K562 (cell line): ENCODE data around the gene BRAF. TPM values are rescaled to one million over a fixed set of nuclear protein-coding genes. Genes with fewer than 3 reads are reported as not detected.

Source experiments
- ATAC-seq: fragments of 200-7000 bp; cut with Tn5 transposase; 3 replicates; pipeline ENCODE4 v1.9.1; 2020; ENCODE audit warnings: moderate library complexity
- BruUV-seq: library from RNA; stranded (reverse); fragments of 400-500 nt; replicated peaks from 2 replicates; lab custom pipeline; 2021; lab: Mats Ljungman, UMichigan
- CTCF ChIA-PET: fragments of 300-600 bp; formaldehyde crosslinking; extraction: SDS; loops from one replicate; lab custom pipeline; 2021; ENCODE audit warnings: low intra/inter-chr PET ratio; lab: Yijun Ruan, JAX
- POLR2A ChIA-PET: fragments of 300-600, 350-650 bp; sonication (Branson Sonifier 250); formaldehyde crosslinking; extraction: SDS; loops from one replicate; lab custom pipeline; 2021; ENCODE audit warnings: antibody characterized with exemption, inconsistent platforms; lab: Yijun Ruan, JAX
- DNase-seq, 4 experiments: peaks; one replicate each; pipeline versions ENCODE4 v3.0.0 to v3.0.0-alpha.2; 2011 to 2018; ENCODE audit warnings: low spot score in 3 of 4, mixed read lengths in 3 of 4; ENCODE audit errors: extremely low read depth in 1 of 4
- FAIRE-seq: peaks from 2 replicates; lab custom pipeline; 2011; peaks lifted over from hg19 to GRCh38; lab: Jason Lieb, UNC
- H2AFZ ChIP-seq: 2 replicates; pipeline ENCODE4 v1.6.0; 2011; ENCODE audit warnings: low read depth, low read length, control low read depth, inconsistent platforms
- H3K27ac ChIP-seq: fragments of 200-600 bp; 3 replicates; pipeline ENCODE4 v1.8.0; 2011; ENCODE audit warnings: low read depth, mild to moderate bottlenecking, control low read depth, inconsistent platforms, low read length, moderate library complexity, mixed read lengths; ENCODE audit errors: extremely low read depth
- H3K27me3 ChIP-seq, 2 experiments: fragments of 300-600 bp in 1 of 2; 2 replicates in 1 of 2; 3 replicates in 1 of 2; pipeline versions ENCODE4 v1.6.0 to v1.8.0; 2011; ENCODE audit warnings: inconsistent platforms in 2 of 2, low read length in 2 of 2, mild to moderate bottlenecking in 1 of 2, mixed read lengths in 1 of 2, moderate library complexity in 1 of 2; ENCODE audit not compliant: control insufficient read depth in 2 of 2, insufficient read depth in 2 of 2
- H3K36me3 ChIP-seq: fragments of 300-600 bp; 3 replicates; pipeline ENCODE4 v1.8.0; 2011; ENCODE audit warnings: mild to moderate bottlenecking, low read length, inconsistent platforms; ENCODE audit not compliant: control insufficient read depth, insufficient read depth
- H3K4me1 ChIP-seq, 2 experiments: fragments of 200-600 bp in 1 of 2; replicated peaks in 1 of 2; 2 replicates in 1 of 2; 3 replicates in 1 of 2; pipeline versions ENCODE4 v1.5.1 to v1.8.0; 2011; ENCODE audit warnings: inconsistent platforms in 2 of 2, low read length in 2 of 2, mild to moderate bottlenecking in 1 of 2, mixed read lengths in 1 of 2, moderate library complexity in 1 of 2; ENCODE audit not compliant: control insufficient read depth in 2 of 2, insufficient read depth in 2 of 2
- H3K4me2 ChIP-seq: 2 replicates; pipeline ENCODE4 v1.6.1; 2011; ENCODE audit warnings: low read length, control low read depth, inconsistent platforms, mixed read lengths; ENCODE audit not compliant: insufficient read depth
- H3K4me3 ChIP-seq: fragments of 200-600 bp; sonication (generic), shearing (Covaris generic); 2 replicates; pipeline ENCODE4 v1.5.1; 2016; ENCODE audit warnings: control low read depth, inconsistent platforms
- H3K79me2 ChIP-seq: fragments of 200-600 bp; 3 replicates; pipeline ENCODE4 v1.8.0; 2011; ENCODE audit warnings: low read length, inconsistent platforms; ENCODE audit not compliant: control insufficient read depth, insufficient read depth
- H3K9ac ChIP-seq, 2 experiments: 2 replicates each; pipeline versions ENCODE4 v1.6.0 to v1.6.1; 2011; ENCODE audit warnings: low read depth in 2 of 2, low read length in 2 of 2, control low read depth in 1 of 2, inconsistent platforms in 1 of 2, mild to moderate bottlenecking in 1 of 2, mixed read lengths in 1 of 2; ENCODE audit not compliant: insufficient read depth in 1 of 2
- H3K9me1 ChIP-seq: one replicate; pipeline ENCODE4 v1.6.0; 2011; ENCODE audit warnings: inconsistent platforms, mild to moderate bottlenecking, low read length, moderate library complexity; ENCODE audit not compliant: control insufficient read depth, insufficient read depth
- H3K9me3 ChIP-seq: replicated peaks from 2 replicates; pipeline ENCODE4 v1.5.1; 2011; ENCODE audit warnings: low read depth, low read length, inconsistent platforms; ENCODE audit not compliant: control insufficient read depth, insufficient read depth
- H4K20me1 ChIP-seq: replicated peaks from 2 replicates; pipeline ENCODE4 v1.6.1; 2011; ENCODE audit warnings: low read length, inconsistent platforms, mixed read lengths; ENCODE audit not compliant: control insufficient read depth, insufficient read depth
- BCLAF1 ChIP-seq, 2 experiments: fragments of 450-650 bp in 1 of 2; IDR thresholded peaks; 2 replicates each; pipeline ENCODE4 v1.6.1; 2011 to 2017; ENCODE audit warnings: low read depth in 2 of 2, antibody characterized with exemption in 1 of 2, borderline replicate concordance in 1 of 2, low read length in 1 of 2, mild to moderate bottlenecking in 1 of 2, mixed read lengths in 1 of 2; ENCODE audit not compliant: control insufficient read depth in 1 of 2
- E2F6 ChIP-seq, 2 experiments: IDR thresholded peaks; 2 replicates each; pipeline ENCODE4 v1.6.1; 2011; ENCODE audit warnings: borderline replicate concordance in 1 of 2, control low read depth in 1 of 2, low read depth in 1 of 2, low read length in 1 of 2, mild to moderate bottlenecking in 1 of 2, mixed read lengths in 1 of 2, moderate library complexity in 1 of 2; ENCODE audit not compliant: insufficient read depth in 1 of 2, insufficient read length in 1 of 2, poor library complexity in 1 of 2, severe bottlenecking in 1 of 2; ENCODE audit errors: extremely low read depth in 1 of 2
- ERF ChIP-seq: fragments of 450-650 bp; formaldehyde crosslinking; IDR thresholded peaks from 2 replicates; pipeline ENCODE4 v1.4.0; 2020; ENCODE audit warnings: mild to moderate bottlenecking, mixed read lengths
- FIP1L1 ChIP-seq: fragments of 200-400 bp; formaldehyde crosslinking; IDR thresholded peaks from 2 replicates; pipeline ENCODE4 v1.6.1; 2018; ENCODE audit warnings: mild to moderate bottlenecking, low read depth, low read length; ENCODE audit not compliant: poor library complexity, severe bottlenecking
- KDM4B ChIP-seq, 2 experiments: fragments of 450-650 bp in 1 of 2; sonication (generic) in 1 of 2; IDR thresholded peaks; 2 replicates each; pipeline ENCODE4 v1.6.1; 2016 to 2017; ENCODE audit warnings: borderline replicate concordance in 2 of 2, antibody characterized with exemption in 1 of 2, low read depth in 1 of 2, mild to moderate bottlenecking in 1 of 2
- NR2C2 ChIP-seq, 2 experiments: fragments of 200-800 bp in 1 of 2; sonication (Bioruptor generic) in 1 of 2; sonication (generic) in 1 of 2; formaldehyde crosslinking in 1 of 2; IDR thresholded peaks; 2 replicates each; pipeline versions ENCODE4 v1.6.1 to v1.8.0; 2016 to 2022; ENCODE audit warnings: mild to moderate bottlenecking in 1 of 2, missing compliant biosample characterization in 1 of 2, missing genetic modification characterization in 1 of 2, missing genetic modification reagents in 1 of 2
- POLR2H ChIP-seq: IDR thresholded peaks from 2 replicates; pipeline ENCODE4 v1.6.1; 2016; ENCODE audit warnings: missing genetic modification characterization, low read depth, mild to moderate bottlenecking, control low read depth, missing compliant biosample characterization, moderate library complexity
- RBBP5 ChIP-seq: fragments of 200-600 bp; sonication (generic); IDR thresholded peaks from 2 replicates; pipeline ENCODE4 v1.6.1; 2012; ENCODE audit warnings: borderline replicate concordance, mild to moderate bottlenecking, low read length, control low read depth, inconsistent platforms; ENCODE audit not compliant: insufficient read depth, poor library complexity, severe bottlenecking
- SIN3A ChIP-seq, 2 experiments: fragments of 150-350 bp in 1 of 2; IDR thresholded peaks; 2 replicates each; pipeline ENCODE4 v1.6.1; 2011 to 2016; ENCODE audit warnings: borderline replicate concordance in 2 of 2, low read depth in 2 of 2, low read length in 2 of 2, mild to moderate bottlenecking in 2 of 2, moderate library complexity in 2 of 2; ENCODE audit not compliant: control insufficient read depth in 1 of 2
- SOX6 ChIP-seq: fragments of 450-650 bp; IDR thresholded peaks from 2 replicates; pipeline ENCODE4 v1.6.1; 2014; ENCODE audit warnings: mild to moderate bottlenecking
- ZKSCAN8 ChIP-seq: fragments of 200-800 bp; sonication (Bioruptor generic); IDR thresholded peaks from 2 replicates; pipeline ENCODE4 v1.6.1; 2016; ENCODE audit warnings: missing genetic modification characterization, missing compliant biosample characterization
- ZNF140 ChIP-seq: fragments of 250-450 bp; sonication (Bioruptor Pico); IDR thresholded peaks from 2 replicates; pipeline ENCODE4 v1.8.0; 2021; ENCODE audit warnings: moderate library complexity, mild to moderate bottlenecking, inconsistent platforms
- ZNF444 ChIP-seq: fragments of 250-450 bp; sonication (Bioruptor Pico); IDR thresholded peaks from 2 replicates; pipeline ENCODE4 v1.4.0; 2020; ENCODE audit warnings: mild to moderate bottlenecking, moderate library complexity
- WGBS: fragments of 100-300 bp; shearing (Covaris generic); methylation state at CpG from one replicate; pipeline ENCODE4 v1.1.6; 2016; ENCODE audit warnings: low coverage, mixed read lengths; ENCODE audit not compliant: insufficient coverage; ENCODE audit errors: missing lambda C conversion rate; 5-methylcytosine and 5-hydroxymethylcytosine counted together
- in situ Hi-C: fragments of 300-500 bp; cut with MboI; formaldehyde crosslinking; loops from 4 replicates; pipeline ENCODE4 v1.15.0; 2018; ENCODE audit warnings: inconsistent platforms, mixed read lengths
- intact Hi-C: fragments of 100-400 bp; cut with micrococcal nuclease; formaldehyde crosslinking; loops from 2 replicates; pipeline ENCODE4 v1.14.2; 2022
- polyA plus RNA-seq, 8 experiments: library from polyadenylated mRNA; depleted of rRNA in 4 of 8; stranded (reverse) in 5 of 8; unstranded in 3 of 8; fragments of >200 nt; fragmentation: Nextera tagmentation in 2 of 8; fragmentation: Illumina TruSeq in 1 of 8; extraction: Ambion mirVana in 2 of 8; extraction: Trizol in 1 of 8; gene quantifications; 2 replicates each; pipeline versions ENCODE4 v1.2.1 to v1.2.3, GENCODE V29; 2011 to 2014; ENCODE audit warnings: inconsistent platforms in 1 of 8, missing spikeins in 1 of 8
- total RNA-seq, 7 experiments: library from RNA; depleted of rRNA in 6 of 7; stranded (reverse); fragments of >200 nt in 6 of 7; fragmentation: Illumina TruSeq in 2 of 7; extraction: Trizol in 2 of 7; gene quantifications; 2 replicates each; pipeline versions ENCODE4 v1.2.1 to v1.2.3, GENCODE V29; 2011 to 2021; ENCODE audit warnings: low replicate concordance in 1 of 7

The BRAF gene
- total and polyA plus RNA-seq, 9 of the 15 experiments (the other 6 are each of a cell fraction or from before 2014, with no cell fraction given): 3.6 to 38.3 (median 21.9) TPM

GRCh38 chr7:140696680-140697446 lies 227.9 kb downstream of the BRAF start, which contains the start of gene NDUFB2:
NDUFB2 (plus strand) TSS chr7:140696708; CDS start chr7:140696745, 37 bp downstream.
- peaks cover 3% of the 10 kb centered on the region for H3K9me1 ChIP-seq
- H3K27me3 ChIP-seq: no peaks in the 10 kb centered on the region; a peak in 1 of 5 replicates
- ATAC-seq (peak; percentile 94), FAIRE-seq (no peak), DNase-seq (peak; percentile 89 to 92 (median 91))
- 0 out of 2 replicates have a peak, but pooled peaks cover 7% of the 10 kb centered on the region for H4K20me1 ChIP-seq
- CTCF ChIA-PET: no interaction called here
- H3K9ac ChIP-seq: peak within 1 kb of the TSS; percentile 80 to 95
- intact Hi-C loops (loop anchor here (5.0 to 10.0 kb wide), 2 partner anchors 228 to 315 kb away; partner anchors contain the start of genes BRAF and MRPS33), in situ Hi-C loops (no loop called here)
- under 1% methylated on average over 81 of the region's 82 CpGs for WGBS
- peaks cover 18 to 33% of the 10 kb centered on the region in 2 experiments; a peak in 3 of 5 replicates for H3K4me1 ChIP-seq
- peak within 1 kb of the TSS; percentile 95 for H2AFZ ChIP-seq
- no TSS peak for BruUV-seq
- peak within 1 kb of the TSS; percentile 85 for H3K27ac ChIP-seq
- POLR2A ChIA-PET: interaction anchor here (0.6 to 1.5 kb wide), 11 partner anchors 7 to 404 kb away, joined by 3 to 7 read pairs (median 3); no protein-coding TSS in a partner anchor
- H3K79me2 ChIP-seq: peaks cover 50% of the 10 kb centered on the region
- peak within 1 kb of the TSS; percentile 86 for H3K4me3 ChIP-seq
- H3K9me3 ChIP-seq: no peaks in the 10 kb centered on the region
- peaks cover 24% of the 10 kb centered on the region; the same call in 2 of the 3 replicates for H3K36me3 ChIP-seq
- H3K4me2 ChIP-seq: peak within 1 kb of the TSS; percentile 100
- TF ChIP-seq E2F6 (IDR thresholded peaks at IDR 0.05; ENCODE audit: borderline replicate concordance in 1 of 2, extremely low read depth in 1 of 2, insufficient read depth in 1 of 2, insufficient read length in 1 of 2, low read depth in 1 of 2, low read length in 1 of 2, poor library complexity in 1 of 2, severe bottlenecking in 1 of 2) (peak; percentile 80 to 95), BCLAF1 (IDR thresholded peaks at IDR 0.05; ENCODE audit: borderline replicate concordance in 1 of 2, control insufficient read depth in 1 of 2, low read depth in 2 of 2, low read length in 1 of 2) (no peak), FIP1L1 (peak; percentile 82), ZKSCAN8 (no peak), RBBP5 (peak; percentile 98), ZNF140 (CRISPR knock-in tag) (no peak), NR2C2 (CRISPR knock-in tag; IDR thresholded peaks at IDR 0.05) (peak; percentile 90), NR2C2 (tag; IDR thresholded peaks at IDR 0.05) (peak; percentile 90), ERF (CRISPR knock-in tag) (peak; percentile 95), KDM4B (IDR thresholded peaks at IDR 0.05; ENCODE audit: borderline replicate concordance in 2 of 2, low read depth in 1 of 2) (peak in 1 of 2 experiments; percentile 81; a peak in 2 of 4 replicates), SIN3A (IDR thresholded peaks at IDR 0.05; ENCODE audit: borderline replicate concordance in 2 of 2, control insufficient read depth in 1 of 2, low read depth in 2 of 2, low read length in 2 of 2) (peak in 1 of 2 experiments; percentile 91; a peak in 2 of 4 replicates), ZNF444 (CRISPR knock-in tag) (no peak), POLR2H (tag) (peak; percentile 90), SOX6 (peak; percentile 11; the same call in 1 of the 2 replicates)
